Esophagus squamous epithelium (tissue), 5 donors: ENCODE data around the gene LSMEM2. TPM values are rescaled to one million over a fixed set of nuclear protein-coding genes. Genes with fewer than 3 reads are reported as not detected.

ENCODE experiments used
- DNase-seq: peaks from one replicate; lab custom pipeline; 2025; lab: John Stamatoyannopoulos, UW
- H3K27ac ChIP-seq, 4 donors: fragments of 200-600 bp; sonication (generic); one replicate each; pipeline ENCODE4 v1.5.1; 2016 to 2019; ENCODE audit warnings: mild to moderate bottlenecking in 1 of 4
- H3K27me3 ChIP-seq, 4 donors: fragments of 200-600 bp; sonication (generic); 1 replicate in 3 of 4; 2 replicates in 1 of 4; pipeline versions ENCODE4 v1.5.1 to v1.6.0; 2017 to 2021; ENCODE audit warnings: antibody characterized with exemption in 1 of 4
- H3K36me3 ChIP-seq, 3 donors: fragments of 200-600 bp; sonication (generic); one replicate each; pipeline ENCODE4 v1.5.1; 2016 to 2019
- H3K4me1 ChIP-seq, 3 donors: fragments of 200-600 bp; sonication (generic); one replicate each; pipeline ENCODE4 v1.5.1; 2017 to 2019
- H3K4me3 ChIP-seq, 4 donors: fragments of 200-600 bp; sonication (generic); 1 replicate in 3 of 4; 2 replicates in 1 of 4; pipeline ENCODE4 v1.5.1; 2016 to 2019; ENCODE audit warnings: mild to moderate bottlenecking in 2 of 4, moderate library complexity in 1 of 4
- H3K9me3 ChIP-seq, 3 donors: fragments of 200-600 bp; sonication (generic); one replicate each; pipeline ENCODE4 v1.5.1; 2016 to 2019
- CTCF ChIP-seq, 6 experiments: fragments of 450-650 bp in 4 of 6; fragments of 200-600 bp in 2 of 6; sonication (generic) in 2 of 6; IDR thresholded peaks; one replicate each; pipeline ENCODE4 v1.5.1; 2016 to 2019; ENCODE audit warnings: antibody characterized with exemption in 6 of 6, mild to moderate bottlenecking in 4 of 6, moderate library complexity in 4 of 6
- POLR2A ChIP-seq, 4 donors: fragments of 450-650 bp; IDR thresholded peaks; one replicate each; pipeline ENCODE4 v1.6.1; 2017; ENCODE audit warnings: antibody characterized with exemption in 4 of 4, mild to moderate bottlenecking in 4 of 4, moderate library complexity in 3 of 4
- WGBS, 2 donors: methylation state at CpG; one replicate each; pipeline ENCODE4 v1.1.5; 2018; 5-methylcytosine and 5-hydroxymethylcytosine counted together
- intact Hi-C: fragments of 100-400 bp; cut with DNase I; formaldehyde crosslinking; loops from one replicate; pipeline ENCODE4 v1.15.0; 2022
- total RNA-seq, 4 donors: library from RNA; depleted of rRNA; stranded (reverse); fragments of >200 nt; gene quantifications; one replicate each; pipeline ENCODE4 v1.1.0, GENCODE V29; 2016
- donor health status: DM: yes; HTN: yes; CAD: no.

The LSMEM2 gene
- total RNA-seq, 4 donors from 2014 or later: not detected

GRCh38 chr3:50232303-50232702, 46.6 kb upstream of the LSMEM2 start:
- peaks cover 21 to 59% (median 27%) of the 10 kb centered on the region in 3 donors for H3K4me1 ChIP-seq
- H3K27me3 ChIP-seq: no peaks in the 10 kb centered on the region
- H3K36me3 ChIP-seq: no peaks in the 10 kb centered on the region
- intact Hi-C loops: no loop called here
- H3K9me3 ChIP-seq: no peaks in the 10 kb centered on the region
- no peak for DNase-seq
- TF ChIP-seq CTCF (IDR thresholded peaks at IDR 0.05): no peak
- TF ChIP-seq POLR2A (IDR thresholded peaks at IDR 0.05): no peak
- H3K27ac ChIP-seq: no peak overlapping the region
- no peak overlapping the region for H3K4me3 ChIP-seq
- WGBS, 2 donors: 76% methylated on average over 3 of the region's 3 CpGs

DNA sequence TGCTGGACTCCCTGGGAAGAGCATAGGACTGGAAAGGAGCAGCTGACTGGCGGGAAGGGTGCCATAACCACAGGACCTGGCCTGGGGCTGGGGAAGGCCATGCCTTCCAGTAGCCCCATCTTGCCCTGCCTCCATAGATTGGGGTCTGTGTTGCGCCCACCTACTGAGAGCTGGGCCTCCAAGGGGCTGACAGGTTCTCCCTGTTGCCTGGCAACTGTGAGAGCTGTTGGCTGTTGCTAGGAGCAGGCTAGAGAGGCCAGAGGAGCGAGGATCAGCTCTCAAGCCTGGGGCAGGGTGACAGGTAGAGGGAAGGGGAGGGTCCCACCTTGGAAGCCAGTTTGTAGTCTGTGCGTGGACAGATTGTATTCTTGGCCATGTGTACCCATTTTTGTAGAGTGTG, 45.7 kb upstream of the LSMEM2 start:
- WGBS, 2 donors: 71 to 100% methylated on average over 1 to 2 of the region's 4 CpGs
- Histone ChIP-seq H3K4me1 (peaks cover 23 to 59% (median 24%) of the 10 kb centered on the region in 3 donors), H3K27me3 (no peaks in the 10 kb centered on the region), H3K27ac (no peak overlapping the region), H3K9me3 (no peaks in the 10 kb centered on the region), H3K36me3 (no peaks in the 10 kb centered on the region), H3K4me3 (no peak overlapping the region)
- no peak for DNase-seq
- intact Hi-C loops: no loop called here
- no peak for TF ChIP-seq CTCF (IDR thresholded peaks at IDR 0.05)
- no peak for TF ChIP-seq POLR2A (IDR thresholded peaks at IDR 0.05)

GRCh38 chr3:50235716-50236483, 43.0 kb upstream of the LSMEM2 start, which contains the start of gene GNAI2:
Gene GNAI2 (plus strand): TSS chr3:50236204. CDS start chr3:50236336, 132 bp downstream.
- DNase-seq: peak; percentile 100
- intact Hi-C loops: no loop called here
- TF ChIP-seq CTCF (IDR thresholded peaks at IDR 0.05) (peak in 3 of 6 experiments; percentile 13 to 29 (median 26)), POLR2A (IDR thresholded peaks at IDR 0.05) (peak in 3 of 4 donors; percentile 89 to 97 (median 96))

DNA sequence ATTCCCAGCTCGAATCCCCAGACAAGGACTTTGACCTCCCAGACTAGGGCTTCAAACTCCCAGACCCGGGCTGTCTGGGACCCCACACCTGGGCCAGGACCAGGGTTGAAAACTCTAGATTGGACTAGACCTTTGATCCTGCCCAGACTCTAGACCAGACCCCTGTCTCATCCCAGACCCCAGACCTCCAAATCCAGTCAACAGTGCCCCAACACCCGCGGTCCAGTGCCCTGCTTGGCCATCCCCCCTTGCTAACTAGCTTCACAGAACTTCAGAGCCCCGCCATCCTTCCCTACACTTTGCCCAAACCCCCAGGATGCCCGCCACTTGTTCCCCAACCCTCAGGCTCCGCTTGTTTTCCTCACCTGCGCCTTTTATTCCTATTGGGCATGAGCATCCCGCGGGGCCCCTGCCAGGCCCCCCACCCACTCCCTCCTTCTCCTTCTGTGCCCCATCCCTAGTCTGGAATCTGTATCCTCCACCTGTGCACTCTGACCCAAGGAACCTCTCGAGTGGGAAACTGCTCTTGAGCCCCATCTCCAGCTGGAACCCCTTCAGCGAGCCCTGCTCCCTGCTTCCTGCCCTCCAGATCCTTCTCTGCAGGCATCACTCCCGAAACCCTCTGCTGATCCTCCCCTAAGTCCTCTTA, 42.3 kb upstream of the LSMEM2 start:
- Histone ChIP-seq H3K27ac (peak overlapping the region; percentile 90 to 98 (median 96)), H3K4me3 (peak overlapping the region; percentile 74 to 96 (median 88)), H3K27me3 (no peaks in the 10 kb centered on the region), H3K4me1 (peaks cover 41 to 68% (median 43%) of the 10 kb centered on the region in 3 donors), H3K36me3 (no peaks in the 10 kb centered on the region), H3K9me3 (no peaks in the 10 kb centered on the region)
- no peak for DNase-seq
- intact Hi-C loops: no loop called here
- TF ChIP-seq POLR2A (IDR thresholded peaks at IDR 0.05) (no peak), CTCF (IDR thresholded peaks at IDR 0.05) (no peak)
- WGBS, 2 donors: 0% methylated on average over 11 to 13 of the region's 13 CpGs

More at GRCh38 chr3:50235716-50236483, 43.0 kb upstream of the LSMEM2 start, which contains the start of gene GNAI2:
- Histone ChIP-seq H3K4me3 (peak within 1 kb of the TSS; percentile 74 to 96 (median 88)), H3K27me3 (no peaks in the 10 kb centered on the region), H3K36me3 (no peaks in the 10 kb centered on the region), H3K27ac (peak within 1 kb of the TSS; percentile 94 to 98 (median 96)), H3K4me1 (peaks cover 34 to 61% (median 36%) of the 10 kb centered on the region in 3 donors), H3K9me3 (no peaks in the 10 kb centered on the region)
- 0 to 2% methylated on average over 13 to 24 of the region's 75 CpGs for WGBS, 2 donors
